ENCODE measurements around the gene EIF4A2. TPM values are rescaled to one million over a fixed set of nuclear protein-coding genes. Genes with fewer than 3 reads are reported as not detected.

The EIF4A2 gene
- total and polyA plus RNA-seq, 9 of the 15 experiments (the other 6 are each of a cell fraction or from before 2014, with no cell fraction given) = 307 to 754 (median 435) TPM

GRCh38 chr3:186826976-186827857 is 43.8 kb downstream of the EIF4A2 start (continued):
- no peak for TF ChIP-seq ZNF407 (IDR thresholded peaks at IDR 0.05; ENCODE audit: low read depth)
- no peak for TF ChIP-seq NFIX (CRISPR knock-in tag; IDR thresholded peaks at IDR 0.05; ENCODE audit: low read depth)
- no peak for TF ChIP-seq GATAD2B (IDR thresholded peaks at IDR 0.05; ENCODE audit: borderline replicate concordance)
- TF ChIP-seq ZKSCAN8 (CRISPR knock-in tag; IDR thresholded peaks at IDR 0.05) = no peak
- TF ChIP-seq FOSL1 (tag; conservative IDR thresholded peaks at IDR 0.05) = 0 out of 2 replicates have a peak, but pooled peaks have one; percentile 17
- no peak for TF ChIP-seq FOXP1 (CRISPR knock-in tag; IDR thresholded peaks at IDR 0.05)
- no peak for TF ChIP-seq HDAC2 (IDR thresholded peaks at IDR 0.05)
- no peak for TF ChIP-seq TRIM24 (IDR thresholded peaks at IDR 0.05)
- no peak for TF ChIP-seq EP300 (IDR thresholded peaks at IDR 0.05; ENCODE audit: low read length)
- no peak for TF ChIP-seq ZNF12 (CRISPR knock-in tag; IDR thresholded peaks at IDR 0.05)
- TF ChIP-seq ETS2 (tag; IDR thresholded peaks at IDR 0.05; ENCODE audit: borderline replicate concordance, poor library complexity, severe bottlenecking) = no peak
- no peak for TF ChIP-seq STAT5A (IDR thresholded peaks at IDR 0.05; ENCODE audit: borderline replicate concordance, low read length)
- no peak for TF ChIP-seq ILF3 (IDR thresholded peaks at IDR 0.05; ENCODE audit: borderline replicate concordance)
- no peak for TF ChIP-seq CHCHD3 (CRISPR knock-in tag; IDR thresholded peaks at IDR 0.05)
- no peak for TF ChIP-seq RNF219 (CRISPR knock-in tag; IDR thresholded peaks at IDR 0.05)
- TF ChIP-seq SNIP1 (IDR thresholded peaks at IDR 0.05; ENCODE audit: low read depth) = peak; percentile 94
- TF ChIP-seq ZNF324 (CRISPR knock-in tag; IDR thresholded peaks at IDR 0.05) = no peak

Measured in K562 (cell line).